ENCODE data around the gene RABGAP1L. TPM values are rescaled to one million over a fixed set of nuclear protein-coding genes. Genes with fewer than 3 reads are reported as not detected.

Gene RABGAP1L
- total and polyA plus RNA-seq, 4 donors = 4.8 to 53.5 (median 18.8) TPM

GRCh38 chr1:174726167-174726879, 567.0 kb downstream of the RABGAP1L start (continued):
- TF ChIP-seq CTCF (IDR thresholded peaks at IDR 0.05; ENCODE audit: low read depth, low read length, missing input control) (peak; percentile 45), ZBTB33 (IDR thresholded peaks at IDR 0.05) (peak; percentile 15)

GRCh38 chr1:174726880-174727585, 567.7 kb downstream of the RABGAP1L start:
- no peak for DNase-seq (ENCODE audit: low spot score)
- Histone ChIP-seq H3K36me3 (ENCODE audit: control insufficient read depth in 4 of 4, insufficient read depth in 3 of 4, low read depth in 1 of 4, low read length in 3 of 4) (no peaks in the 10 kb centered on the region), H3K27ac (ENCODE audit: low read depth in 1 of 2, low read length in 2 of 2) (no peak overlapping the region), H3K27me3 (ENCODE audit: control insufficient read depth in 4 of 4, insufficient read depth in 4 of 4, low read length in 3 of 4) (no peaks in the 10 kb centered on the region), H3K9me3 (ENCODE audit: control insufficient read depth in 4 of 4, low read length in 3 of 4) (no peaks in the 10 kb centered on the region), H3K9ac (ENCODE audit: low read depth in 1 of 2, low read length in 2 of 2) (no peak overlapping the region), H3K4me3 (ENCODE audit: low read depth in 1 of 3, low read length in 3 of 3) (no peak overlapping the region), H3K4me1 (ENCODE audit: control insufficient read depth in 4 of 4, insufficient read depth in 4 of 4, low read length in 3 of 4) (peaks cover 0 to 4% (median 2%) of the 10 kb centered on the region in 4 donors)
- TF ChIP-seq ATF3 (IDR thresholded peaks at IDR 0.05) (no peak), HNF4G (IDR thresholded peaks at IDR 0.05) (no peak), CTCF (IDR thresholded peaks at IDR 0.05; ENCODE audit: low read depth, low read length, missing input control) (no peak)
- 70% methylated on average over 4 of the region's 4 CpGs for WGBS

GRCh38 chr1:174734270-174734669, 575.0 kb downstream of the RABGAP1L start:
- H3K4me1 ChIP-seq (ENCODE audit: control insufficient read depth in 4 of 4, insufficient read depth in 4 of 4, low read length in 3 of 4) = peaks cover 0 to 12% (median 6%) of the 10 kb centered on the region in 4 donors
- no peaks in the 10 kb centered on the region for H3K9me3 ChIP-seq (ENCODE audit: control insufficient read depth in 4 of 4, low read length in 3 of 4)
- WGBS = 96% methylated on average over 2 of the region's 2 CpGs
- TF ChIP-seq JUND (IDR thresholded peaks at IDR 0.05) = no peak
- no peak for TF ChIP-seq NR2F2 (IDR thresholded peaks at IDR 0.05)
- TF ChIP-seq GABPA (IDR thresholded peaks at IDR 0.05 in 1 of 2, conservative IDR thresholded peaks at IDR 0.05 in 1 of 2) = no peak
- no peak for TF ChIP-seq RAD21 (IDR thresholded peaks at IDR 0.05)
- no peak for TF ChIP-seq HNF4A (conservative IDR thresholded peaks at IDR 0.05)
- no peak for TF ChIP-seq SP1 (IDR thresholded peaks at IDR 0.05)
- TF ChIP-seq MAX (IDR thresholded peaks at IDR 0.05) = no peak
- TF ChIP-seq EGR1 (IDR thresholded peaks at IDR 0.05; ENCODE audit: low read depth in 2 of 2) = no peak
- no peak for TF ChIP-seq RXRA (IDR thresholded peaks at IDR 0.05)
- TF ChIP-seq TAF1 (conservative IDR thresholded peaks at IDR 0.05) = no peak
- TF ChIP-seq YY1 (IDR thresholded peaks at IDR 0.05) = no peak
- no peak for TF ChIP-seq FOXA2 (IDR thresholded peaks at IDR 0.05)
- TF ChIP-seq REST (IDR thresholded peaks at IDR 0.05) = no peak
- no peak for TF ChIP-seq HNF4G (IDR thresholded peaks at IDR 0.05)

More at GRCh38 chr1:174734270-174734669, 575.0 kb downstream of the RABGAP1L start:
- Histone ChIP-seq H3K9ac (ENCODE audit: low read depth in 1 of 2, low read length in 2 of 2) (no peak overlapping the region), H3K27ac (ENCODE audit: low read depth in 1 of 2, low read length in 2 of 2) (no peak overlapping the region), H3K27me3 (ENCODE audit: control insufficient read depth in 4 of 4, insufficient read depth in 4 of 4, low read length in 3 of 4) (no peaks in the 10 kb centered on the region), H3K36me3 (ENCODE audit: control insufficient read depth in 4 of 4, insufficient read depth in 3 of 4, low read depth in 1 of 4, low read length in 3 of 4) (no peaks in the 10 kb centered on the region), H3K4me3 (ENCODE audit: low read depth in 1 of 3, low read length in 3 of 3) (no peak overlapping the region)
- DNase-seq (ENCODE audit: low spot score) = no peak

Data from liver (tissue), 9 donors.